Measurements from ENCODE around the gene APEX2.

The APEX2 gene

DNA sequence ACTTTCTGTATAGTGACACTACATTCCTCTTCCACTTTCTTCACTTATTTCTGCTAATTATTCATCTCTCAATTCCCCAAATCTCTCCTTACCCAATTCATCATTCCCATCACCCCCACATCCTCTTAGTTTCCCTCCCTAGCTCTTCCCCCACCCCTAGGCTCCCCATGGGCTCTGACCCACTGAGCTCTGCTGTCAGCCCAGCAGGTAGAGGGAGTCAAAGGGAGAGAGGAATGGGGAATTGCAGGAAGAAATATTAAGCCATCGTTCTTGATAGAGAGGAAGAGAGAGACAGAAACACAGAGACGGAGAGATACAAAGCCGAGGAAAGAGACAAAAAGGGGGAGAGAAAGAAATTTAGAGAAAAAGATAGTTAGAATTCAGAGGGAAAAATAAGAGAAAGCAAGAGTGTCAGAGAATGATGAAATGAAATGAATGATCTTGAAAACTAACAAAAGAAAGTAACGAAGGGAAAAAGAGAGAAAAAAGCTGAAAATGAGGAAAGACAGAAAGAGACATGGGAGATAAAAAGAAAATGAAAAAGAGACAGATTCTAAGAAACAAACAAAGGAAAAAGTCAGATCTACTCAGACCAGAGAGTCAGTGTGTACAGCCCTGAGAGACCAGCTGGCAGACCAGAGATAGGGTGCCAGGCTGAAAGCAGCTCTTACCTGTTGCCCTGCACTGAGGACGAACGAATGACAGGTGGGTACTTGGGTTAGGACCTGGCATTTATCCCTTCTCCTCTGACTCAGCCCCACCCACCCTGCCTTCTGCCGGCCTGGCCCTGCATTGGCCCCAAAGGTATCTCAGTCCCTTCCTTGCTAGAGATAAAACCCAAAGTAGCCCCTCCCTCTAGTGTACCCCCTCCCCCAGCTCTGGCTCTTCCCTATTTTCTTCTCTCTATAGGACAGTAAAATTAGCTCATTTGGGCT lies 30.4 kb downstream of the APEX2 start, which contains the start of gene ALAS2:
Gene ALAS2 (minus strand): TSS at position 707 of the 935 bp plus-strand sequence. CDS start 4,977 bp downstream, outside the sequence.
- no peaks in the 10 kb centered on the region for H3K9me2 ChIP-seq (replicated peaks; ENCODE audit: control insufficient read depth, low read length)
- H3K36me3 ChIP-seq (ENCODE audit: control insufficient read depth, low read length): no peaks in the 10 kb centered on the region
- no peak within 1 kb of the TSS for H3K27ac ChIP-seq (ENCODE audit: low read depth, low read length)
- H3K27me3 ChIP-seq (ENCODE audit: control insufficient read depth, low read length): no peaks in the 10 kb centered on the region
- TF ChIP-seq, protein P1, sequence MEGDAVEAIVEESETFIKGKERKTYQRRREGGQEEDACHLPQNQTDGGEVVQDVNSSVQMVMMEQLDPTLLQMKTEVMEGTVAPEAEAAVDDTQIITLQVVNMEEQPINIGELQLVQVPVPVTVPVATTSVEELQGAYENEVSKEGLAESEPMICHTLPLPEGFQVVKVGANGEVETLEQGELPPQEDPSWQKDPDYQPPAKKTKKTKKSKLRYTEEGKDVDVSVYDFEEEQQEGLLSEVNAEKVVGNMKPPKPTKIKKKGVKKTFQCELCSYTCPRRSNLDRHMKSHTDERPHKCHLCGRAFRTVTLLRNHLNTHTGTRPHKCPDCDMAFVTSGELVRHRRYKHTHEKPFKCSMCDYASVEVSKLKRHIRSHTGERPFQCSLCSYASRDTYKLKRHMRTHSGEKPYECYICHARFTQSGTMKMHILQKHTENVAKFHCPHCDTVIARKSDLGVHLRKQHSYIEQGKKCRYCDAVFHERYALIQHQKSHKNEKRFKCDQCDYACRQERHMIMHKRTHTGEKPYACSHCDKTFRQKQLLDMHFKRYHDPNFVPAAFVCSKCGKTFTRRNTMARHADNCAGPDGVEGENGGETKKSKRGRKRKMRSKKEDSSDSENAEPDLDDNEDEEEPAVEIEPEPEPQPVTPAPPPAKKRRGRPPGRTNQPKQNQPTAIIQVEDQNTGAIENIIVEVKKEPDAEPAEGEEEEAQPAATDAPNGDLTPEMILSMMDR (IDR thresholded peaks at IDR 0.05; ENCODE audit: low read depth, low read length, poor library complexity, severe bottlenecking): no peak
- no peak for TF ChIP-seq EZH2phosphoT487 (IDR thresholded peaks at IDR 0.05; ENCODE audit: borderline replicate concordance, low read length)
- no peaks in the 10 kb centered on the region for H3K9me3 ChIP-seq (ENCODE audit: control insufficient read depth, insufficient read depth, low read length)
- H4K20me1 ChIP-seq (ENCODE audit: control insufficient read depth, insufficient read depth, low read depth, low read length): no peaks in the 10 kb centered on the region
- no peak within 1 kb of the TSS for H3K4me3 ChIP-seq (ENCODE audit: low read length)
- no peaks in the 10 kb centered on the region for H3K79me2 ChIP-seq (ENCODE audit: control insufficient read depth, low read length)
- no peaks in the 10 kb centered on the region for H3F3A ChIP-seq (ENCODE audit: control insufficient read depth, insufficient read depth)
- no peak within 1 kb of the TSS for H3K4me2 ChIP-seq (ENCODE audit: low read length)
- H3K4me1 ChIP-seq (ENCODE audit: control insufficient read depth, low read length): no peaks in the 10 kb centered on the region

DNA sequence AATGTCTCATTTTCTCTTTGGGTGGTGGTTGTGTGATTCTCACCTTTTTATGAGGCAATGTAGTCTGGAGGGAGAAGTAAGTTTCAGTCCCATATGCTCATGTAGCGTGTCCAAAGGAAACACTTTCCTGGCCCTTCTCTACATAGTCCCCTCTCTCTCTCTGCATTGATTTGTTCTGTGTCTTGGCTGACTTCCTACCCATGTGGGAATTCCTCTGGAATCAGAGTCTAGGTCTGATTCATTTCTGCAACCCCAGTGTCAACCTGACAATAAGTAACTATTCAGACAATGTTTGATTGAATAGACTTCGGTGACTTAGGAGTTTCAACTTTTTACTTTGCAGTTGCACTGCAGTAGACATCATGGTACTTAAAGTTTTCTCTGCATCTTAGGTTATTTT lies 33.3 kb downstream of the APEX2 start:
- no peak overlapping the region for H3K27ac ChIP-seq (ENCODE audit: low read depth, low read length)
- no peak for TF ChIP-seq EZH2phosphoT487 (IDR thresholded peaks at IDR 0.05; ENCODE audit: borderline replicate concordance, low read length)
- TF ChIP-seq, protein P1 (IDR thresholded peaks at IDR 0.05; ENCODE audit: low read depth, low read length, poor library complexity, severe bottlenecking): no peak
- H3K4me2 ChIP-seq (ENCODE audit: low read length): no peak overlapping the region
- no peak overlapping the region for H3K4me3 ChIP-seq (ENCODE audit: low read length)
- H3K36me3 ChIP-seq (ENCODE audit: control insufficient read depth, low read length): no peaks in the 10 kb centered on the region
- no peaks in the 10 kb centered on the region for H3K4me1 ChIP-seq (ENCODE audit: control insufficient read depth, low read length)
- H3K9me3 ChIP-seq (ENCODE audit: control insufficient read depth, insufficient read depth, low read length): no peaks in the 10 kb centered on the region
- no peaks in the 10 kb centered on the region for H3K27me3 ChIP-seq (ENCODE audit: control insufficient read depth, low read length)
- H3F3A ChIP-seq (ENCODE audit: control insufficient read depth, insufficient read depth): no peaks in the 10 kb centered on the region
- H4K20me1 ChIP-seq (ENCODE audit: control insufficient read depth, insufficient read depth, low read depth, low read length): no peaks in the 10 kb centered on the region
- H3K79me2 ChIP-seq (ENCODE audit: control insufficient read depth, low read length): no peaks in the 10 kb centered on the region
- no peaks in the 10 kb centered on the region for H3K9me2 ChIP-seq (replicated peaks; ENCODE audit: control insufficient read depth, low read length)

DNA sequence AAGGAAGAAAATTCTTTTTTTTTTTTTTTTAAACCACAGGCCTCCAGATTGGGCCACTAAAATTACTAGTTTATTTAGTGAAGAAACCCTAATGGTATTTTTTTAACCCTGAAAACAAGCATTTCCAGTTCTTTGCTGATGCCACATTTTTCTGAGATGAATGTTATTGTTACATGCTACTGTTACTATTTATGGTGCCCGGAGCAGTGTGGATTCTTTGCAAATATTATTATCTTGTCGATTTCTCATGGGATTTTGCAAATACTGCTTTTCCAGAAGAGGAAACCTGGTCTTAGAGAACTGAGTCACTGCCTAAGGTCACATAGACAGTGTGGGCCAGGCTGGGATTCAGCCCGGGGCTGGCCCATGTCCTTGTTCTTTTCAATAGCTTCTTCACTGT lies 39.3 kb downstream of the APEX2 start:
- no peak overlapping the region for H3K4me3 ChIP-seq (ENCODE audit: low read length)

More for the DNA sequence above, 39.3 kb downstream of the APEX2 start:
- no peaks in the 10 kb centered on the region for H3K79me2 ChIP-seq (ENCODE audit: control insufficient read depth, low read length)
- TF ChIP-seq, protein P1 (IDR thresholded peaks at IDR 0.05; ENCODE audit: low read depth, low read length, poor library complexity, severe bottlenecking): no peak
- TF ChIP-seq EZH2phosphoT487 (IDR thresholded peaks at IDR 0.05; ENCODE audit: borderline replicate concordance, low read length): no peak
- no peaks in the 10 kb centered on the region for H3K36me3 ChIP-seq (ENCODE audit: control insufficient read depth, low read length)
- H3K4me2 ChIP-seq (ENCODE audit: low read length): no peak overlapping the region
- no peak overlapping the region for H3K27ac ChIP-seq (ENCODE audit: low read depth, low read length)
- no peaks in the 10 kb centered on the region for H3K4me1 ChIP-seq (ENCODE audit: control insufficient read depth, low read length)
- no peaks in the 10 kb centered on the region for H3F3A ChIP-seq (ENCODE audit: control insufficient read depth, insufficient read depth)
- H4K20me1 ChIP-seq (ENCODE audit: control insufficient read depth, insufficient read depth, low read depth, low read length): no peaks in the 10 kb centered on the region
- no peaks in the 10 kb centered on the region for H3K9me3 ChIP-seq (ENCODE audit: control insufficient read depth, insufficient read depth, low read length)
- no peaks in the 10 kb centered on the region for H3K27me3 ChIP-seq (ENCODE audit: control insufficient read depth, low read length)
- no peaks in the 10 kb centered on the region for H3K9me2 ChIP-seq (replicated peaks; ENCODE audit: control insufficient read depth, low read length)

Data from DOHH2 (cell line).